H1 (cell line): ENCODE measurements around the gene TTC5. TPM values are rescaled to one million over a fixed set of nuclear protein-coding genes. Genes with fewer than 3 reads are reported as not detected.

ENCODE experiments used
- CTCF ChIA-PET: fragments of 300-600 bp; sonication (Branson Sonifier 250); formaldehyde crosslinking; loops from one replicate; lab custom pipeline; 2021; ENCODE audit not compliant: partially characterized antibody; lab: Charles Lee
- POLR2A ChIA-PET: fragments of 300-600 bp; sonication (Branson Sonifier 250); formaldehyde crosslinking; loops from one replicate; lab custom pipeline; 2021; ENCODE audit warnings: inconsistent platforms; ENCODE audit not compliant: partially characterized antibody; lab: Charles Lee
- DNase-seq, 2 experiments: peaks; one replicate each; pipeline versions ENCODE4 v3.0.0 to v3.0.0-alpha.2; 2010 to 2022; ENCODE audit warnings: low spot score in 2 of 2, low read depth in 1 of 2, mixed read lengths in 1 of 2
- FAIRE-seq: peaks from 2 replicates; lab custom pipeline; 2011; peaks lifted over from hg19 to GRCh38; lab: Jason Lieb, UNC
- H2AFZ ChIP-seq: 2 replicates; pipeline ENCODE4 v1.8.1; 2012; ENCODE audit warnings: low read length, inconsistent platforms
- H2AK5ac ChIP-seq: 2 replicates; pipeline ENCODE4 v1.6.1; 2013; ENCODE audit warnings: low read depth, low read length
- H2BK120ac ChIP-seq: replicated peaks from 2 replicates; pipeline ENCODE3; 2013; ENCODE audit warnings: low read depth, low read length, inconsistent platforms
- H2BK12ac ChIP-seq: 2 replicates; pipeline ENCODE4 v1.6.1; 2013; ENCODE audit warnings: low read depth, low read length
- H2BK15ac ChIP-seq: 2 replicates; pipeline ENCODE4 v1.6.1; 2013; ENCODE audit warnings: low read length
- H2BK20ac ChIP-seq: 2 replicates; pipeline ENCODE4 v1.6.1; 2013; ENCODE audit warnings: low read length
- H2BK5ac ChIP-seq: 2 replicates; pipeline ENCODE4 v1.6.1; 2013; ENCODE audit warnings: low read depth, low read length
- H3K14ac ChIP-seq: 2 replicates; pipeline ENCODE4 v1.6.1; 2013; ENCODE audit warnings: inconsistent platforms; ENCODE audit not compliant: insufficient read length
- H3K18ac ChIP-seq: 2 replicates; pipeline ENCODE4 v1.6.1; 2013; ENCODE audit warnings: low read length; ENCODE audit errors: extremely low read depth
- H3K23ac ChIP-seq: 2 replicates; pipeline ENCODE4 v1.6.1; 2013; ENCODE audit warnings: inconsistent platforms; ENCODE audit not compliant: insufficient read length
- H3K23me2 ChIP-seq: 2 replicates; pipeline ENCODE4 v1.6.1; 2013; ENCODE audit warnings: low read depth, low read length
- H3K27ac ChIP-seq: 2 replicates; pipeline ENCODE4 v1.6.1; 2011; ENCODE audit warnings: low read depth, low read length, inconsistent platforms
- H3K27me3 ChIP-seq, 4 experiments: replicated peaks in 1 of 4; 1 replicate in 1 of 4; 2 replicates in 3 of 4; pipeline versions ENCODE4 v1.6.1 to v1.8.1; 2011 to 2013; ENCODE audit warnings: low read length in 3 of 4, mild to moderate bottlenecking in 3 of 4, inconsistent platforms in 2 of 4, mixed read lengths in 2 of 4, moderate library complexity in 1 of 4; ENCODE audit not compliant: control insufficient read depth in 3 of 4, insufficient read depth in 3 of 4; ENCODE audit errors: extremely low read depth in 1 of 4
- H3K36me3 ChIP-seq, 4 experiments: 2 replicates each; pipeline versions ENCODE4 v1.6.1 to v1.8.1; 2011 to 2013; ENCODE audit warnings: mild to moderate bottlenecking in 4 of 4, low read length in 3 of 4, moderate library complexity in 2 of 4, control low read depth in 1 of 4, inconsistent platforms in 1 of 4; ENCODE audit not compliant: insufficient read depth in 4 of 4, control insufficient read depth in 2 of 4
- H3K4ac ChIP-seq: replicated peaks from 2 replicates; pipeline ENCODE3; 2013; ENCODE audit warnings: low read length, low read depth, mixed read lengths, inconsistent platforms; ENCODE audit not compliant: insufficient read length
- H3K4me1 ChIP-seq, 4 experiments: replicated peaks in 1 of 4; 1 replicate in 1 of 4; 2 replicates in 3 of 4; pipeline versions ENCODE4 v1.6.1 to v1.8.1; 2011 to 2013; ENCODE audit warnings: low read length in 3 of 4, inconsistent platforms in 2 of 4, mixed read lengths in 1 of 4; ENCODE audit not compliant: insufficient read depth in 4 of 4, control insufficient read depth in 3 of 4
- H3K4me2 ChIP-seq, 2 experiments: 2 replicates each; pipeline versions ENCODE4 v1.6.1 to v1.8.1; 2011 to 2013; ENCODE audit warnings: low read depth in 2 of 2, low read length in 2 of 2, control low read depth in 1 of 2, inconsistent platforms in 1 of 2, mild to moderate bottlenecking in 1 of 2; ENCODE audit not compliant: insufficient read depth in 1 of 2
- H3K4me3 ChIP-seq, 4 experiments: fragments of 200-600, 300-600 bp in 1 of 4; sonication (generic), shearing (Covaris generic), sonication (Bioruptor Twin) in 1 of 4; 2 replicates each; pipeline versions ENCODE4 v1.5.1 to v1.8.1; 2011 to 2016; ENCODE audit warnings: low read length in 4 of 4, low read depth in 3 of 4, control low read depth in 2 of 4, inconsistent platforms in 2 of 4, mild to moderate bottlenecking in 2 of 4, mixed read lengths in 1 of 4, moderate library complexity in 1 of 4; ENCODE audit not compliant: insufficient read depth in 2 of 4; ENCODE audit errors: extremely low read depth in 1 of 4
- H3K56ac ChIP-seq: replicated peaks from 2 replicates; pipeline ENCODE3; 2013; ENCODE audit warnings: low read depth, mild to moderate bottlenecking, mixed read lengths, low read length, inconsistent platforms; ENCODE audit not compliant: insufficient read length
- H3K79me1 ChIP-seq: 2 replicates; pipeline ENCODE4 v1.6.1; 2013; ENCODE audit warnings: low read depth, low read length, control low read depth
- H3K79me2 ChIP-seq, 2 experiments: 2 replicates each; pipeline versions ENCODE4 v1.6.1 to v1.8.1; 2012 to 2013; ENCODE audit warnings: low read length in 2 of 2, mild to moderate bottlenecking in 2 of 2, inconsistent platforms in 1 of 2; ENCODE audit not compliant: insufficient read depth in 2 of 2, control insufficient read depth in 1 of 2
- H3K9ac ChIP-seq, 4 experiments: replicated peaks in 1 of 4; 1 replicate in 1 of 4; 2 replicates in 3 of 4; pipeline versions ENCODE4 v1.6.1 to v1.8.1; 2011 to 2013; ENCODE audit warnings: low read depth in 3 of 4, low read length in 3 of 4, control low read depth in 2 of 4, mild to moderate bottlenecking in 2 of 4, moderate library complexity in 2 of 4, inconsistent platforms in 1 of 4; ENCODE audit errors: extremely low read depth in 1 of 4
- H3K9me3 ChIP-seq, 2 experiments: 2 replicates each; pipeline versions ENCODE4 v1.6.1 to v1.8.1; 2012 to 2013; ENCODE audit warnings: mild to moderate bottlenecking in 2 of 2, moderate library complexity in 2 of 2, control low read depth in 1 of 2, inconsistent platforms in 1 of 2, low read depth in 1 of 2, low read length in 1 of 2, mixed read lengths in 1 of 2; ENCODE audit not compliant: insufficient read depth in 2 of 2
- H4K20me1 ChIP-seq, 2 experiments: replicated peaks in 1 of 2; 2 replicates each; pipeline versions ENCODE3 to v1.8.1; 2011 to 2013; ENCODE audit warnings: inconsistent platforms in 2 of 2, low read length in 2 of 2, mild to moderate bottlenecking in 1 of 2; ENCODE audit not compliant: insufficient read depth in 2 of 2, control insufficient read depth in 1 of 2
- H4K5ac ChIP-seq: 2 replicates; pipeline ENCODE4 v1.6.1; 2013; ENCODE audit warnings: low read length, low read depth, mixed read lengths, inconsistent platforms; ENCODE audit not compliant: insufficient read length
- H4K8ac ChIP-seq: 2 replicates; pipeline ENCODE4 v1.8.0; 2013; ENCODE audit warnings: mild to moderate bottlenecking, moderate library complexity, low read length, inconsistent platforms; ENCODE audit not compliant: insufficient read depth; ENCODE audit errors: extremely low read depth
- H4K91ac ChIP-seq: replicated peaks from 2 replicates; pipeline ENCODE3; 2013; ENCODE audit warnings: low read length, mixed read lengths, inconsistent platforms; ENCODE audit not compliant: insufficient read length
- CTCF ChIP-seq, 3 experiments: IDR thresholded peaks; 1 replicate in 2 of 3; 2 replicates in 1 of 3; pipeline versions ENCODE4 v1.5.1 to v1.6.1; 2011; ENCODE audit warnings: low read length in 3 of 3, mild to moderate bottlenecking in 3 of 3, inconsistent platforms in 2 of 3, low read depth in 1 of 3, moderate library complexity in 1 of 3; ENCODE audit not compliant: insufficient read depth in 1 of 3; ENCODE audit errors: control extremely low read depth in 1 of 3
- JUND ChIP-seq: IDR thresholded peaks from 2 replicates; pipeline ENCODE4 v1.6.1; 2011; ENCODE audit warnings: mild to moderate bottlenecking, improper control_type of control experiment, low read length
- RAD21 ChIP-seq, 2 experiments: IDR thresholded peaks in 1 of 2; conservative IDR thresholded peaks in 1 of 2; 2 replicates each; pipeline ENCODE4 v1.6.1; 2011; ENCODE audit warnings: low read depth in 2 of 2, low read length in 2 of 2, improper control_type of control experiment in 1 of 2, inconsistent platforms in 1 of 2, mild to moderate bottlenecking in 1 of 2, moderate library complexity in 1 of 2
- WGBS, 2 experiments: shearing (Covaris generic) in 1 of 2; methylation state at CpG; one replicate each; pipeline versions ENCODE4 v1.1.6 to v1.1.7; 2013 to 2015; ENCODE audit warnings: low lambda C conversion rate in 2 of 2, mixed read lengths in 2 of 2, inconsistent platforms in 1 of 2, low coverage in 1 of 2, missing lambda C conversion rate in 1 of 2; ENCODE audit not compliant: insufficient replicate concordance in 2 of 2, insufficient coverage in 1 of 2, insufficient read length in 1 of 2; ENCODE audit errors: extremely low coverage in 1 of 2, missing lambda C conversion rate in 1 of 2; 5-methylcytosine and 5-hydroxymethylcytosine counted together
- polyA plus RNA-seq, 7 experiments: library from polyadenylated mRNA; depleted of rRNA in 3 of 7; stranded (reverse) in 5 of 7; unstranded in 2 of 7; fragments of >200 nt in 5 of 7; fragments of 200-250 nt in 2 of 7; gene quantifications; 1 replicate in 5 of 7; 2 replicates in 1 of 7; 4 replicates in 1 of 7; pipeline versions ENCODE4 v1.2.1 to v1.2.3, GENCODE V29; 2011 to 2013; ENCODE audit warnings: missing spikeins in 2 of 7, mixed read lengths in 2 of 7
- total RNA-seq: library from RNA; stranded (reverse); fragmentation: NEBNext Ultra II Directional; extraction: Animal tissue kit (Norgen Biotek cat#: 25700); gene quantifications from 2 replicates; pipeline ENCODE4 v1.2.1, GENCODE V29; 2021

The TTC5 gene
- total and polyA plus RNA-seq, 2 of the 8 experiments (the other 6 are each of a cell fraction or from before 2014, with no cell fraction given) = 9.1 to 18.0 TPM

GRCh38 chr14:20247646-20248246 lies 58.0 kb downstream of the TTC5 start:
- H2AK5ac ChIP-seq = no peak overlapping the region
- no peak overlapping the region for H2BK20ac ChIP-seq
- ChIA-PET POLR2A (interaction anchor here (1.2 kb wide), 1 partner anchor 30 kb away, joined by 3 read pairs; no protein-coding TSS in a partner anchor), CTCF (interaction anchor here (0.6 to 1.0 kb wide), 4 partner anchors 10 to 359 kb away, joined by 3 to 4 read pairs (median 3); no protein-coding TSS in a partner anchor)
- FAIRE-seq (no peak), DNase-seq (no peak)
- no peaks in the 10 kb centered on the region for H3K79me1 ChIP-seq
- H4K91ac ChIP-seq = no peak overlapping the region
- no peak overlapping the region for H2BK120ac ChIP-seq
- no peak overlapping the region for H3K4me3 ChIP-seq
- no peaks in the 10 kb centered on the region for H3K27me3 ChIP-seq
- no peaks in the 10 kb centered on the region for H3K36me3 ChIP-seq
- H3K79me2 ChIP-seq = no peaks in the 10 kb centered on the region
- no peak overlapping the region for H3K27ac ChIP-seq
- WGBS, 2 experiments = 57% methylated on average over 3 of the region's 3 CpGs; no CpG with 5 or more reads in 1 of the 2 experiments
- no peak overlapping the region for H3K14ac ChIP-seq
- no peak overlapping the region for H4K8ac ChIP-seq
- peaks cover 42 to 43% of the 10 kb centered on the region in 2 experiments for H3K9me3 ChIP-seq
- no peaks in the 10 kb centered on the region for H4K20me1 ChIP-seq
- no peak overlapping the region for H2BK5ac ChIP-seq
- no peak overlapping the region for H3K4ac ChIP-seq
- H3K4me1 ChIP-seq = no peaks in the 10 kb centered on the region
- H2BK15ac ChIP-seq = no peak overlapping the region
- H3K23ac ChIP-seq = no peak overlapping the region
- H3K4me2 ChIP-seq = no peak overlapping the region
- no peak overlapping the region for H2BK12ac ChIP-seq
- H3K56ac ChIP-seq = no peak overlapping the region
- TF ChIP-seq CTCF (IDR thresholded peaks at IDR 0.05; ENCODE audit: control extremely low read depth in 1 of 3, insufficient read depth in 1 of 3, low read depth in 1 of 3, low read length in 3 of 3) (peak in 2 of 3 experiments; percentile 13 to 50; a peak in 2 of 4 replicates), RAD21 (IDR thresholded peaks at IDR 0.05 in 1 of 2, conservative IDR thresholded peaks at IDR 0.05 in 1 of 2; ENCODE audit: low read depth in 2 of 2, low read length in 2 of 2) (peak; percentile 54 to 60), JUND (no peak)
- TF ChIP-seq, all 59 proteins: peak for 2
- Histone ChIP-seq H3K18ac (no peak overlapping the region), H3K23me2 (no peaks in the 10 kb centered on the region), H3K9ac (no peak overlapping the region), H4K5ac (no peak overlapping the region), H2AFZ (no peak overlapping the region)
